ENCODE results near the gene GNAT1.

DNA sequence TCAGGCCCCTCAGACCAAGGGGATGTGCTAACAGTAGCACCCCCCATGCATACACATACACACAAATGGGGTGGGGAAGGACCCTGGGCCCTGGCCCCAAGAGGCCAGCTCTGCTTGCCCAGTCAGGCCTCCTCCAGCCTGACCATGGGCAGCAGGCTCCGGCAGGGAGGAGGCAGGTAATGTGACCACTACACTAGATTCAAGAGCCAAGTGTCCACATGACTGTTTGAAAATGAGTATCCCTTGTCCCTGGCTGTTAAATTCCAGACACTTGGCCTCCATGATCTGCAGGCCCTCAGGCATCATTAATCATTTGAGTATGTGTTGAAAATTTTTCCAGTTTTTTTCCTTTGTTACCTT lies 30.7 kb downstream of the GNAT1 start:
- no peak for TF ChIP-seq EZH2phosphoT487 (conservative IDR thresholded peaks at IDR 0.05; ENCODE audit: low read length)
- TF ChIP-seq CTCF (IDR thresholded peaks at IDR 0.05; ENCODE audit: insufficient read depth, low read length, poor library complexity, severe bottlenecking), result no peak

Data from SU-DHL-6 (cell line).